GM12801 (cell line): ENCODE measurements around the gene PMIS2.

ENCODE experiments used
- CTCF ChIP-seq: IDR thresholded peaks from one replicate; pipeline ENCODE4 v1.5.1; 2011; ENCODE audit warnings: control low read depth; ENCODE audit not compliant: insufficient read length; ENCODE audit errors: extremely low read depth

Gene PMIS2

GRCh38 chr19:35628264-35628564, 42.2 kb downstream of the PMIS2 start:
- TF ChIP-seq CTCF = no peak

GRCh38 chr19:35628565-35629331, 42.8 kb downstream of the PMIS2 start, which contains the start of gene RBM42:
Gene RBM42 (plus strand): TSS chr19:35629036. CDS start chr19:35629154, 118 bp downstream.
- TF ChIP-seq CTCF = no peak

- no peak for TF ChIP-seq CTCF
Measured at GRCh38 chr19:35629332-35629633, 43.3 kb downstream of the PMIS2 start.

GRCh38 chr19:35633727-35634440, 47.9 kb downstream of the PMIS2 start:
- TF ChIP-seq CTCF = no peak

GRCh38 chr19:35636651-35637050, 50.7 kb downstream of the PMIS2 start:
- no peak for TF ChIP-seq CTCF
